ENCODE data around the gene SLC5A2.
"Not testable (repeated sequence)": the region's sequence is repeated elsewhere in the genome, so short reads cannot be mapped to it uniquely, and the experiment has no call there.

Gene SLC5A2

GRCh38 chr16:31483081-31483480 is at the start of gene SLC5A2:
SLC5A2 (plus strand) TSS chr16:31483123; CDS start chr16:31483137, 14 bp downstream.
- no peak for DNase-seq (ENCODE audit: low read depth, low spot score)
- Histone ChIP-seq H3K36me3 (ENCODE audit: insufficient read depth, insufficient read length, low read length) (peaks cover 12% of the 10 kb centered on the region), H3K27me3 (ENCODE audit: insufficient read depth, insufficient read length) (peaks cover 74% of the 10 kb centered on the region), H3K9me3 (ENCODE audit: insufficient read depth, low read length) (no peaks in the 10 kb centered on the region), H3K9ac (ENCODE audit: insufficient read length, low read depth) (no peak within 1 kb of the TSS), H3K4me3 (ENCODE audit: insufficient read length, low read depth) (no peak within 1 kb of the TSS), H3K4me1 (ENCODE audit: insufficient read depth, insufficient read length) (peaks cover 12% of the 10 kb centered on the region)
- no peak for TF ChIP-seq SUZ12 (IDR thresholded peaks at IDR 0.05; ENCODE audit: extremely low read depth, insufficient read depth, insufficient read length)
- no peak for TF ChIP-seq ZNF274 (IDR thresholded peaks at IDR 0.05; ENCODE audit: low read depth, low read length)
- TF ChIP-seq YY1 (IDR thresholded peaks at IDR 0.05; ENCODE audit: insufficient read depth, insufficient read length) = no peak

- H3K4me3 ChIP-seq (ENCODE audit: insufficient read length, low read depth) = no peak overlapping the region
- no peaks in the 10 kb centered on the region for H3K36me3 ChIP-seq (ENCODE audit: insufficient read depth, insufficient read length, low read length)
- TF ChIP-seq YY1 (IDR thresholded peaks at IDR 0.05; ENCODE audit: insufficient read depth, insufficient read length) = no peak
- TF ChIP-seq ZNF274 (IDR thresholded peaks at IDR 0.05; ENCODE audit: low read depth, low read length) = no peak
- no peak for TF ChIP-seq SUZ12 (IDR thresholded peaks at IDR 0.05; ENCODE audit: extremely low read depth, insufficient read depth, insufficient read length)
- no peaks in the 10 kb centered on the region for H3K9me3 ChIP-seq (ENCODE audit: insufficient read depth, low read length)
- H3K27me3 ChIP-seq (ENCODE audit: insufficient read depth, insufficient read length) = no peaks in the 10 kb centered on the region
- DNase-seq (ENCODE audit: low read depth, low spot score) = no peak
- peaks cover 9% of the 10 kb centered on the region for H3K4me1 ChIP-seq (ENCODE audit: insufficient read depth, insufficient read length)
- H3K9ac ChIP-seq (ENCODE audit: insufficient read length, low read depth) = no peak overlapping the region
These were observed 47.3 kb upstream of the SLC5A2 start for GRCh38 chr16:31435341-31436220.

- no peaks in the 10 kb centered on the region for H3K9me3 ChIP-seq (ENCODE audit: insufficient read depth, low read length)
- H3K4me1 ChIP-seq (ENCODE audit: insufficient read depth, insufficient read length) = peaks cover 9% of the 10 kb centered on the region
- DNase-seq (ENCODE audit: low read depth, low spot score) = no peak
- H3K36me3 ChIP-seq (ENCODE audit: insufficient read depth, insufficient read length, low read length) = no peaks in the 10 kb centered on the region
- H3K4me3 ChIP-seq (ENCODE audit: insufficient read length, low read depth) = no peak overlapping the region
- peak overlapping the region; percentile 17 for H3K9ac ChIP-seq (ENCODE audit: insufficient read length, low read depth)
- TF ChIP-seq SUZ12 (IDR thresholded peaks at IDR 0.05; ENCODE audit: extremely low read depth, insufficient read depth, insufficient read length) = no peak
- no peak for TF ChIP-seq YY1 (IDR thresholded peaks at IDR 0.05; ENCODE audit: insufficient read depth, insufficient read length)
- TF ChIP-seq ZNF274 (IDR thresholded peaks at IDR 0.05; ENCODE audit: low read depth, low read length) = no peak
- no peaks in the 10 kb centered on the region for H3K27me3 ChIP-seq (ENCODE audit: insufficient read depth, insufficient read length)
These were observed 46.5 kb upstream of the SLC5A2 start for GRCh38 chr16:31436221-31437045.

- Histone ChIP-seq H3K9ac (ENCODE audit: insufficient read length, low read depth) (no peak overlapping the region), H3K4me3 (ENCODE audit: insufficient read length, low read depth) (no peak overlapping the region), H3K36me3 (ENCODE audit: insufficient read depth, insufficient read length, low read length) (no peaks in the 10 kb centered on the region), H3K4me1 (ENCODE audit: insufficient read depth, insufficient read length) (peaks cover 9% of the 10 kb centered on the region), H3K27me3 (ENCODE audit: insufficient read depth, insufficient read length) (no peaks in the 10 kb centered on the region), H3K9me3 (ENCODE audit: insufficient read depth, low read length) (no peaks in the 10 kb centered on the region)
- no peak for DNase-seq (ENCODE audit: low read depth, low spot score)
- no peak for TF ChIP-seq YY1 (IDR thresholded peaks at IDR 0.05; ENCODE audit: insufficient read depth, insufficient read length)
- TF ChIP-seq ZNF274 (IDR thresholded peaks at IDR 0.05; ENCODE audit: low read depth, low read length) = no peak
- TF ChIP-seq SUZ12 (IDR thresholded peaks at IDR 0.05; ENCODE audit: extremely low read depth, insufficient read depth, insufficient read length) = no peak
These were observed 44.5 kb upstream of the SLC5A2 start for GRCh38 chr16:31438414-31438813.

DNA sequence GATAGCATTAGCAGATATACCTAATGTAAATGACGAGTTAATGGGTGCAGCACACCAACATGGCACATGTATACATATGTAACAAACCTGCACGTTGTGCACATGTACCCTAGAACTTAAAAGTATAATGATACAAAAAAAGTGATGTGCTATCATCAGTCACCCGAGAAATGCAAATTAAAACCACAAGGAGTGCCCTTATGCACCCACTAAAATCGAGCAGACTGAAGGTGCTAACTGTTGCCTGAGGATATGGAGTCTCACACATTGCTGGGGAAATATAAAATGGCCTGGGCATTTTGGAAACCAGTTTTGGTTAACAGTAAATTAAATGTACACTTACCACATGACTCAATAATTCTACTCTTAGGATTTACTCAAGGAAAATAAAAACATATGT is 43.9 kb upstream of the SLC5A2 start:
- not testable (repeated sequence) for H3K9me3 ChIP-seq (ENCODE audit: insufficient read depth, low read length); DNase-seq (ENCODE audit: low read depth, low spot score); H3K9ac ChIP-seq (ENCODE audit: insufficient read length, low read depth); H3K4me1 ChIP-seq (ENCODE audit: insufficient read depth, insufficient read length); H3K36me3 ChIP-seq (ENCODE audit: insufficient read depth, insufficient read length, low read length); H3K4me3 ChIP-seq (ENCODE audit: insufficient read length, low read depth); H3K27me3 ChIP-seq (ENCODE audit: insufficient read depth, insufficient read length)

- TF ChIP-seq YY1 (IDR thresholded peaks at IDR 0.05; ENCODE audit: insufficient read depth, insufficient read length) = no peak
- no peak for TF ChIP-seq ZNF274 (IDR thresholded peaks at IDR 0.05; ENCODE audit: low read depth, low read length)
- no peak for TF ChIP-seq SUZ12 (IDR thresholded peaks at IDR 0.05; ENCODE audit: extremely low read depth, insufficient read depth, insufficient read length)
- Histone ChIP-seq H3K4me3 (ENCODE audit: insufficient read length, low read depth) (no peak overlapping the region), H3K36me3 (ENCODE audit: insufficient read depth, insufficient read length, low read length) (no peaks in the 10 kb centered on the region), H3K4me1 (ENCODE audit: insufficient read depth, insufficient read length) (peaks cover 9% of the 10 kb centered on the region), H3K9me3 (ENCODE audit: insufficient read depth, low read length) (no peaks in the 10 kb centered on the region), H3K27me3 (ENCODE audit: insufficient read depth, insufficient read length) (no peaks in the 10 kb centered on the region), H3K9ac (ENCODE audit: insufficient read length, low read depth) (no peak overlapping the region)
- no peak for DNase-seq (ENCODE audit: low read depth, low spot score)
These were observed 43.4 kb upstream of the SLC5A2 start for GRCh38 chr16:31439519-31439918.

GRCh38 chr16:31440516-31441184 is 42.3 kb upstream of the SLC5A2 start:
- DNase-seq (ENCODE audit: low read depth, low spot score) = no peak
- no peaks in the 10 kb centered on the region for H3K9me3 ChIP-seq (ENCODE audit: insufficient read depth, low read length)
- H3K36me3 ChIP-seq (ENCODE audit: insufficient read depth, insufficient read length, low read length) = no peaks in the 10 kb centered on the region
- no peak overlapping the region for H3K9ac ChIP-seq (ENCODE audit: insufficient read length, low read depth)
- TF ChIP-seq YY1 (IDR thresholded peaks at IDR 0.05; ENCODE audit: insufficient read depth, insufficient read length) (no peak), SUZ12 (IDR thresholded peaks at IDR 0.05; ENCODE audit: extremely low read depth, insufficient read depth, insufficient read length) (no peak), ZNF274 (IDR thresholded peaks at IDR 0.05; ENCODE audit: low read depth, low read length) (no peak)
- H3K4me1 ChIP-seq (ENCODE audit: insufficient read depth, insufficient read length) = peaks cover 8% of the 10 kb centered on the region
- no peaks in the 10 kb centered on the region for H3K27me3 ChIP-seq (ENCODE audit: insufficient read depth, insufficient read length)
- no peak overlapping the region for H3K4me3 ChIP-seq (ENCODE audit: insufficient read length, low read depth)
